Heart left ventricle (tissue), 16 donors: ENCODE measurements around the gene PLEKHO1. TPM values are rescaled to one million over a fixed set of nuclear protein-coding genes. Genes with fewer than 3 reads are reported as not detected.

Experiments used
- ATAC-seq, 4 donors: fragments of 200-7000 bp; cut with Tn5 transposase; one replicate each; pipeline ENCODE4 v1.9.1; 2020 to 2022; ENCODE audit warnings: moderate library complexity in 4 of 4, mild to moderate bottlenecking in 3 of 4, moderate number of reproducible peaks in 1 of 4
- DNase-seq, 5 donors: peaks; one replicate each; pipeline ENCODE4 v3.0.0-alpha.2; 2020
- H3K27ac ChIP-seq, 12 donors: fragments of 200-600 bp; sonication (generic) in 4 of 12; one replicate each; pipeline versions ENCODE4 v1.5.0 to v1.8.0; 2016 to 2022; ENCODE audit warnings: mild to moderate bottlenecking in 2 of 12
- H3K27me3 ChIP-seq, 9 donors: fragments of 200-600 bp; sonication (generic) in 2 of 9; one replicate each; pipeline versions ENCODE4 v1.5.1 to v1.8.0; 2016 to 2022; ENCODE audit warnings: mild to moderate bottlenecking in 3 of 9
- H3K36me3 ChIP-seq, 9 donors: fragments of 200-600 bp; sonication (generic) in 2 of 9; one replicate each; pipeline versions ENCODE4 v1.5.0 to v1.8.0; 2018 to 2022; ENCODE audit warnings: mild to moderate bottlenecking in 2 of 9
- H3K4me1 ChIP-seq, 12 donors: fragments of 200-600 bp; sonication (generic) in 4 of 12; one replicate each; pipeline versions ENCODE4 v1.5.0 to v1.8.0; 2016 to 2022; ENCODE audit warnings: mild to moderate bottlenecking in 3 of 12
- H3K4me3 ChIP-seq, 12 donors: fragments of 200-600 bp; sonication (generic) in 4 of 12; one replicate each; pipeline versions ENCODE4 v1.5.0 to v1.8.0; 2017 to 2022; ENCODE audit warnings: mild to moderate bottlenecking in 9 of 12, moderate library complexity in 4 of 12
- H3K9me3 ChIP-seq, 12 donors: fragments of 200-600 bp; sonication (generic) in 4 of 12; one replicate each; pipeline versions ENCODE4 v1.5.0 to v1.8.0; 2016 to 2022; ENCODE audit warnings: mild to moderate bottlenecking in 1 of 12
- POLR2A ChIP-seq, 2 donors: fragments of 450-650 bp; IDR thresholded peaks; one replicate each; pipeline ENCODE4 v1.6.1; 2017; ENCODE audit warnings: antibody characterized with exemption in 2 of 2, mild to moderate bottlenecking in 2 of 2, moderate library complexity in 2 of 2
- WGBS, 4 donors: extraction: QIAGEN DNeasy Blood & Tissue Kit in 2 of 4; methylation state at CpG; one replicate each; pipeline versions ENCODE4 v1.1.5 to v1.1.7; 2013 to 2018; 5-methylcytosine and 5-hydroxymethylcytosine counted together
- intact Hi-C, 10 donors: fragments of 100-400 bp; cut with DNase I; formaldehyde crosslinking; loops; one replicate each; pipeline versions ENCODE4 v1.11.1 to v1.14.2; 2022
- polyA plus RNA-seq, 2 donors: library from polyadenylated mRNA; stranded (reverse); fragments of 200-250 nt; gene quantifications; one replicate each; pipeline ENCODE4 v1.2.3, GENCODE V29; 2013
- total RNA-seq, 9 donors: library from RNA; depleted of rRNA in 2 of 9; stranded (reverse); fragments of >200 nt in 2 of 9; fragmentation: NEBNext Ultra II Directional in 3 of 9; extraction: Animal tissue kit (Norgen Biotek cat#: 25700) in 3 of 9; gene quantifications; one replicate each; pipeline versions ENCODE4 v1.1.0 to v1.2.4, GENCODE V29; 2016 to 2023
- TF ChIP-seq, protein P1 (sequence below), 12 donors: fragments of 200-600 bp; sonication (generic) in 4 of 12; IDR thresholded peaks; one replicate each; pipeline versions ENCODE4 v1.5.0 to v1.8.0; 2018 to 2022; ENCODE audit warnings: antibody characterized with exemption in 12 of 12, mild to moderate bottlenecking in 5 of 12
- donor health status: ischemic (EF 13 %, LVEDD 7.1; RV severe dilation, severe dysfunction).
- donor health status: healthy with polysubstance abuse.
- donor health status: DM: no; HTN: yes; CAD: no.
- donor health status: DM: no; HTN: no; CAD: no.
- donor health status: ischemic (EF 25% LVEDD 6.9; RV normal size, moderate dysfunction).
- donor health status: ischemic (EF 25% LVEDD 5.7; RV mildly dilated, moderate dysfunction).
- donor health status: healthy.
- donor health status: DM: yes; HTN: yes; CAD: no.
- donor health status: ischemic (EF 35%, LVEDD 5.7; RV mildly dilated, moderate dysfunction).
- donor health status: nonischemic (EF 11% LVEDD 7.7; RV severe dilation, severe dysfunction).
- donor health status: DM: yes; HTN: yes; CAD: no.
- donor health status: PGD.
- donor health status: ischemic (EF 29% LVEDD 5.4; RV normal size, mild dysfunction).
- donor health status: nonischemic (EF 23%, LVEDD 6.1; RV moderate dilation, normal function).

Gene PLEKHO1
- total and polyA plus RNA-seq, 11 donors, result 46.8 to 200 (median 67.8) TPM

DNA sequence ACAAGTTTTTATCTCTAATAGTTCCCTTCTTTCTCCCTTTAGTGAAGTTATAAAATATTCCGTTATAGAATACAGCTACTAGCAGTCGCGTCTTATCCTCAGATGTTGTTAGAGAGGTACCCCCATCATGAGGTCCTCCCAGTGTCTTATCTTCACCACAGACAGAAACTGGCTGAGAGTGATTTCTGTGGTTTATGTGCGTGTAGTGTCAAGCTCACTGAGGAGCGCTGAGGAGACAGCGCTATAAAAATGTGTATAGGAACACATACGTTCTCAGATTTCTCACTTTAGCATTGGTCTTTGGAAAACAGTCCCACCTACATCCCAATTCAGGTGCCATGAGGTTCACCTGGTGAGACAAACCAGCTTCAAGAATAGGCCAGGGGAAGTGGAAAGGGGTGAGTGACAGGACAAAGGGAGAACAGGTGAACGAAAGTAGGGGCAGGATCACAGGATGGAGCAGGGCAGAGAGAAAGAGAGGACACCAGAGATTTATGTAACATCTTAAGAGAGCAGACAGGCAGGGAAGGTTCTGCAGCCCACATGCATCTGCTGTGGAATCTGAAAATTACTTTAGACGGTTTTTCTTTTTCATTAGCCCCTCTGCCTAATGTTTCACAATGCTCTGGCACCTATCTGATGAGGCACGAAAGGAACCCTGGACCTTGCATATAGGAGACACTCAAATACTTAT, 2.7 kb upstream of the PLEKHO1 start:
- peaks cover 0 to 46% (median 29%) of the 10 kb centered on the region in 12 donors for H3K4me1 ChIP-seq
- no peaks in the 10 kb centered on the region for H3K27me3 ChIP-seq
- H3K9me3 ChIP-seq, result no peaks in the 10 kb centered on the region
- intact Hi-C loops, result loop anchor here in 1 of 10 donors (5.0 kb wide), 1 partner anchor 40 kb away; no protein-coding TSS in a partner anchor
- ATAC-seq, result no peak
- H3K27ac ChIP-seq, result peak overlapping the region in 1 of 12 donors; percentile 98
- DNase-seq, result no peak
- H3K36me3 ChIP-seq, result peaks cover 0 to 16% (median under 1%) of the 10 kb centered on the region in 9 donors
- WGBS, 4 donors, result 67 to 86% (median 76%) methylated on average over 10 of the region's 10 CpGs
- no peak overlapping the region for H3K4me3 ChIP-seq
- TF ChIP-seq, protein P1, sequence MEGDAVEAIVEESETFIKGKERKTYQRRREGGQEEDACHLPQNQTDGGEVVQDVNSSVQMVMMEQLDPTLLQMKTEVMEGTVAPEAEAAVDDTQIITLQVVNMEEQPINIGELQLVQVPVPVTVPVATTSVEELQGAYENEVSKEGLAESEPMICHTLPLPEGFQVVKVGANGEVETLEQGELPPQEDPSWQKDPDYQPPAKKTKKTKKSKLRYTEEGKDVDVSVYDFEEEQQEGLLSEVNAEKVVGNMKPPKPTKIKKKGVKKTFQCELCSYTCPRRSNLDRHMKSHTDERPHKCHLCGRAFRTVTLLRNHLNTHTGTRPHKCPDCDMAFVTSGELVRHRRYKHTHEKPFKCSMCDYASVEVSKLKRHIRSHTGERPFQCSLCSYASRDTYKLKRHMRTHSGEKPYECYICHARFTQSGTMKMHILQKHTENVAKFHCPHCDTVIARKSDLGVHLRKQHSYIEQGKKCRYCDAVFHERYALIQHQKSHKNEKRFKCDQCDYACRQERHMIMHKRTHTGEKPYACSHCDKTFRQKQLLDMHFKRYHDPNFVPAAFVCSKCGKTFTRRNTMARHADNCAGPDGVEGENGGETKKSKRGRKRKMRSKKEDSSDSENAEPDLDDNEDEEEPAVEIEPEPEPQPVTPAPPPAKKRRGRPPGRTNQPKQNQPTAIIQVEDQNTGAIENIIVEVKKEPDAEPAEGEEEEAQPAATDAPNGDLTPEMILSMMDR (IDR thresholded peaks at IDR 0.05), result no peak
- TF ChIP-seq POLR2A (IDR thresholded peaks at IDR 0.05), result no peak

DNA sequence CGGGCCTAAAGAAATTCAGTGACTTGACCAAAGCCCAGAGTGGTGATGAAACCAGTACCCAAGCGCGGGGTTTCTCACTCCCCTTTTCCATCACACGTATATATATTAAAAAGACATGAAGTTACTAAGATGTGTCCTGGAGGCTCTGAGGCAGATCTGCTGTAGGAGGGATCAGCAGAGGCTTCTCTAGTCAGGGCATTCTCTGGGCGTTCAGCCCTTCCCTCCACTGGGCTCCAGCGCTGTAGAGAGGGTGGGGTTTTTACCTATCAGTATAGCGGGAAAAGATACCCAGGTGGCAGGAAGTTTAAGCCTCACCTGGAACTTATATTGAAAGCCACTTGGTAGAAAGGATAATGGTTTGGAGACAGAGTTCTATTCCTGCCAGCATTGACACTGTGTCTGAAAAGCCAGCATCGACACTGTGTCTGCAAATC, 862 bp upstream of the PLEKHO1 start:
- TF ChIP-seq POLR2A (IDR thresholded peaks at IDR 0.05), result no peak
- TF ChIP-seq, protein P1 (IDR thresholded peaks at IDR 0.05), result no peak
- intact Hi-C loops, result loop anchor here in 1 of 10 donors (5.0 kb wide), 1 partner anchor 42 kb away; no protein-coding TSS in a partner anchor
- Histone ChIP-seq H3K4me3 (peak overlapping the region; percentile 71 to 93 (median 86)), H3K27me3 (no peaks in the 10 kb centered on the region), H3K9me3 (no peaks in the 10 kb centered on the region), H3K36me3 (peaks cover 0 to 26% (median 17%) of the 10 kb centered on the region in 9 donors), H3K4me1 (peaks cover 3 to 53% (median 42%) of the 10 kb centered on the region in 12 donors), H3K27ac (peak overlapping the region in 11 of 12 donors; percentile 89 to 98 (median 93))
- 25 to 57% (median 42%) methylated on average over 8 of the region's 8 CpGs for WGBS, 4 donors
- no peak for DNase-seq
- no peak for ATAC-seq

DNA sequence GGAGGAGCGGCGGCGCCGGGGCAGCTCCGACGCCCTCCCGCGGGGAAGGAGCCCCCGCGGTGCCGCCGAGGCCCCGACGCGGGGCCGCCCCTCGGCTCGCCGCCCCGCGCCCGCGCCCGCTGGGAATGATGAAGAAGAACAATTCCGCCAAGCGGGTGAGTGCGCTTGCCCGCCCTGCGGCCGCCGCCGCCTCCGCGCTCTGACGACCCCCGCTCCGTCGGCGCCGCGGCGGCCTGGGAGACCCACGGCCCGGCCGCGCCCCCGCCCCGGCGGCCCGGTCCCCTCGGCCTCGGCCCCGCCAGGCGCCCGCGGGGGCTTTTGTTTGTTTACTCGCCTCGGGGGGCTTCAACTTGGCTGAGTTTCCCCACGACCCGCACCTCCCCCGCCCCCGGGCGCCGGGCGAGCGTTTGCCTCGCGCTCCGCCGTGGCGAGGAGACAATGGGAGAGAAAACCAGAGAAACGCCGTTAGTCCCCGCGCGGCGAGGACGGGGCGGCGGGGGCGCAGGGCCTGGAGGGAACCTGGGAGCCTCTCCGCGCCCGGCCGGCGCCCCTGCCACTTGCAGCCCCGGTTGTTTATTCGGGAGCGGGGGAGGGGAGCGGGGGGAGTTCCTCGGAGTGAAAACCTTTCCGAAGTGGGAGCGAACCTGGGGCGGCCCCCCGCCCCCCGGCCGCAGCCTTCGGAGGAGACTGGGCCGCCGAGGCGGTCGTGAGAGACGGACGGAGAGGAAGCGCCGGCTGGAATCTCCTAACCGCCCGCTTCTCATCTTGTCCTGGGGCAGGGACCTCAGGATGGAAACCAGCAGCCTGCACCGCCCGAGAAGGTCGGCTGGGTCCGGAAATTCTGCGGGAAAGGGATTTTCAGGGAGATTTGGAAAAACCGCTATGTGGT, 661 bp downstream of the PLEKHO1 start:
- TF ChIP-seq, protein P1 (IDR thresholded peaks at IDR 0.05), result no peak
- no peak for TF ChIP-seq POLR2A (IDR thresholded peaks at IDR 0.05)
- DNase-seq, result peak; percentile 44 to 68 (median 51)
- Histone ChIP-seq H3K9me3 (no peaks in the 10 kb centered on the region), H3K4me3 (peak overlapping the region; percentile 71 to 93 (median 86)), H3K27ac (peak overlapping the region; percentile 85 to 98 (median 92)), H3K27me3 (no peaks in the 10 kb centered on the region), H3K4me1 (peaks cover 3 to 55% (median 40%) of the 10 kb centered on the region in 12 donors), H3K36me3 (peaks cover 0 to 35% (median 27%) of the 10 kb centered on the region in 9 donors)
- WGBS, 4 donors, result 0 to 1% (median 1%) methylated on average over 37 to 114 of the region's 114 CpGs
- intact Hi-C loops, result loop anchor here in 1 of 10 donors (5.0 kb wide), 1 partner anchor 58 kb away; no protein-coding TSS in a partner anchor
- peak in 2 of 4 donors; percentile 8 to 9 for ATAC-seq
